MM.1S (cell line): Measurements from ENCODE around the gene MRPL30.

Experiments used
- CTCF ChIP-seq: fragments of 300-600 bp; sonication (generic); IDR thresholded peaks from 2 replicates; pipeline ENCODE4 v1.5.1; 2016; ENCODE audit warnings: antibody characterized with exemption, low read length, mixed read lengths
- EZH2phosphoT487 ChIP-seq: fragments of 300-600 bp; sonication (generic); IDR thresholded peaks from 2 replicates; pipeline ENCODE4 v1.6.1; 2018; ENCODE audit warnings: antibody characterized with exemption, low read length

GRCh38 chr2:99242151-99242550, 61.2 kb downstream of the MRPL30 start:
- TF ChIP-seq EZH2phosphoT487 (no peak), CTCF (no peak)
